Stimulated activated CD8-positive, alpha-beta memory T cell treated with anti-CD3 and anti-CD28 coated beads, Interleukin-12 subunit alpha, Interleukin-12 subunit beta, amount 100 ng/mL, for 1 hour (primary cell): ENCODE results near the gene RNASEH2A.
"Not testable (repeated sequence)": the region's sequence is repeated elsewhere in the genome, so short reads cannot be mapped to it uniquely, and the experiment has no call there.

Experiments used
- DNase-seq: peaks from one replicate; pipeline ENCODE4 v3.0.0-alpha.2; 2020; ENCODE audit warnings: low read depth

The RNASEH2A gene

DNA sequence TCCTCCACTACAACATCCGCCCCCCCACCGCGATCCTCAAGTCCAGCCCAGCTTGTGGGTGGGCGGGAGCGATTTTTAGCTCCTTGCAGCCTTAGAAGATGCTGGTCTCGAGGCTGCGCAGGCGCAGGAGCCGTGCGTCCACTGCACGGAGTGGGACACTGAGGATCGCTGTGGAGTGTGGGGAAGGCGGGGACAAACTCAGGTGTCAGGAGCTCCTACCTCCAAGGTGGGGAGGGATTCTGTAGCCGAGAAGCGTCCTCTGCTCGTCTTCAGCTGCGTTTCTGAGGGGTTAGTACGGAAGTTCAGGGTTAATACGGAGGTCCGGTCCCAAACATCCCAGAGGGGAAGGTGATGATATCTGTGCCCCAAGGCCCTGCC, 28.2 kb downstream of the RNASEH2A start, which contains the start of gene RTBDN:
Gene RTBDN (minus strand): TSS at position 14 of the 378 bp plus-strand sequence. CDS start 4,600 bp downstream, outside the sequence.
- DNase-seq = no peak

DNA sequence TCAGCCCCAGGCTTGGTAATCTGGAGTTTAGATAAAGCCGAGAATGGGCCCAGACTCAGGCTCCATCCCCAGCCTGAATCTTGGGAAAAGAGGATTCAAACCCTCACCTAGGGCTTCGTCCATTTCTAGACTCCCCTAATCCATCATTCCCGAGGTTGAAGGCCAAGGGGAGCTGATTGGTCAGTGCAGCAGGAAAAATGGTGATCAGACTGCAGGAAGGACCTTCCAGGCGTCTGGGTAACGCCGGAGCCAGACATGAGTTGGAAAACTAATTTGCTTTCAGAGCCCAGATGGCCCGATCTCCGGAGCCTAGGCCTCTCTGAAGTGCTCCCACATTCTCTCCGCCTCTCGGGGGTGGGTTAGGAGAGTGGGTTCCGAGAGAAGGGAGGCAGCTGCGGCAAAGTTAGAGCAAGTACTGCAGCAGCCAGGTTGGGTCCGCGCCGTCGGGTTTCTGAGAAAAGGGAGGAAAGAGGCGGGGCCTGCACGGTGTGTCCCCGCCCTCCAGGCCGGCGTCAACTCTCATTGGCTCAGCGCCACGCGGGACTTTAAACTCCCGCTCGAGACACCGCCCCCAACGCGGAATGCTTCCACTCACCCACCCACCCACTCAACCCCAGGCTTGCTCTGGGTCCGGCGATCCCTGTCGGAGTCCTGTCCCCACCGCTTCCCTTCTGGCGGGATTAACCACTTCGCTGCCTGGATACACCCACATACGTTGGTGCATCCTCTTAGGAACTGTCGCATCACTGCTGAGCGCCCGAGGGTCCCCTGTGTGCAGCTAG, 28.8 kb downstream of the RNASEH2A start:
- DNase-seq = no peak

DNA sequence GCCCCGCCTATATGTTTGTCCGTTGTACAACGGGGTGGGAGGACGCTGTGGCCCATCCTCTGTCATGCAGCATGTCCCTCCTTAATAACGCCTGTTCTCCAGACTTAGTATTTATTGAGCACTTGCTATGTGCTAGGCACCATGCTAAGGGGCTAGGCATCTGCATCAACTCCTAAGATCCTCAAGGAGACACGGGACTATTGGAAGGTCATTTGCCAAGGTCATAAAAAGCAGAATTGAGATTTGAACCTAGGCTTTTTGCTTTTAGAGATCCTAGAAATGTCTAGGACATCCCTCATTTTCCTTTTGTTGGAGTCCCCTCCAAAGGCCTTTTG, 30.1 kb downstream of the RNASEH2A start:
- no peak for DNase-seq

DNA sequence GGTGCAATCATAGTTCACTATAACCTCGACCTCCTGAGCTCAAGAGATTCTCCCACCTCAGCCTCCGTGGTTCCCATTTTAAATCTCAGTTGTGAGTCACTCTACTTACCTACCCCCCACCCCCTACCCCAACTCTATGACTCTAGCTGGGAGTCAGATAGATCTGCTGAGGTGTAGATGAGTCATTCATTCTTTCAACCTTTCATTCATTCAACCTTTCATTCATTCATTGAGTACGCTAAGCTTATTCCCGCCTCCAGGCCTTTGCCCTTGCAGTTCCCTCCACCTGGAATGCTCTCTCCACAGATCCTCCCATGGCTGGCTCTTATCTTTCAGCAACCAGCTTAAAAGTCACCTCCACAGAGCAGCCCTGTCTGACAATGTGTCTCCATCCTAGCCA, 30.8 kb downstream of the RNASEH2A start:
- no peak for DNase-seq

DNA sequence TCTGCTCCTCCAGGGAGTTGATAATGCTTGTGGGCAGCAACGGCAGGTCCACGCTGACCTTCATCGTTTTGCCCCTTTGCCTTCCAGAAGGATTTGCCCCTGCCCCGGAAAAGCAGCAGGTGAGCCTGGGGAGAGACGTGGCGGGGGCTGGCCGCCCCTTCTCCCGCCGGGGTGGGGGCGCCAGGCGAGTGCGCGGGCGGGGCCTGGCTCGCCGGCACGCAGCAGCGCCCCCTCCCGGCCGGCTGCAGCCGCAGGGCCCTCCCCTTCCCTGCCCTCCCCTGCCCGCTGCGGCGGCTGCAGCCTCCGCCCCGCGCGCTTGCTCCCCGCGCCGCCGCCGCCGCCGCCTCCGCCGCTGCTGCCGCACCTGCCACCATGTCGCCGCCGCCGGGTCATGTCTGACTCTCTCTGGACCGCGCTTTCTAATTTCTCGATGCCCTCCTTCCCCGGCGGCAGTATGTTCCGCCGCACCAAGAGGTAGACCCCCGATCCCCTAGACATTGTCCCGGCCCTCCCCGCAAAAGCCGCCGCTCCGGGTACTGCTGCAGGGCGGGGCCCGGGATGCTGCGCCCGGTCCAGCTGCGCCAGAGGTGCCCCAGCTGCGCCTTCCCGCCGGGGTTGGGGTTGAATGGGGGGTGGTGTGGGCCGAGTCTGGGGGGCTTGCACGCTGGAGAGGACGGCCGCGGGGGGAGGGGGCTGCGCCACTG, 31.9 kb downstream of the RNASEH2A start, which contains the start of gene MAST1:
Gene MAST1 (plus strand): TSS at position 334 of the 704 bp plus-strand sequence. CDS start 58 bp downstream, at position 392.
- no peak for DNase-seq

DNA sequence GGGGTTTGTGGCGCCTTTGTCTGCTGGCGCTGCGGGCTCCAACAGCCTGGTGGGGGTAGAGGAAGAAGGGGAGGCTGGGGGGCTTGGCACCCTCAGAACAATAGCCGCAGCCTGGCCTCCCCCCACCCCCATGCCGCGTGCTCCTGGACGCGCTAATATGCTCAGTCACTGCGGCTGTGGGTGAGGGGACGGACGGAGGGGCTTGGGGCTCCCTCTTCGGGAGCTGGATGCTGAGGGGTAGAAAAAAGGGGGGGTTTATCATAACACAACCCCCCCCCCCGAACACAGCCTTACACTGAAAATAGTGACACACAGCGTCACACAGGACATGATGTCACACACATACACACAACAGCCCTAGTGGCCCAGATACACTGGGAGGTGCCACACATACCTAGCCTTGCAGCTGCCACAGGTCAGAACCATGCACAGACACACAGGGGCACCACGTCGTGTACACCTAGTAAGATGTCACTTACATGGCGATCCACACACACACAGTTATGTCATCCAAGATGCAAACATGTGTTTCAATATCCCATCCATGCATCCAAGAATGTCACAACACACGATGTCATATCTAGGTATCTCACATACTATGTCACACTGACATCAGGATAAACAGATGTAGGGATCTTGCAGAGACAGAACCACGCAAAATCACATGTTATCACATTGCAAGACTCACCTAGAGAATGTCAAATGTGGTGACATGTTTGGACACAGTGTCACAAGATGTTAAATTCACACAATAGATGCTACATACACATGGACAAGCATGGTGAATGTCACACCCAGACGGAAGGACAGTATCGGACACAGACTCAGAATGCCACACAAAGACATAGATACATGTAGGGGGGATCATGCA, 32.7 kb downstream of the RNASEH2A start:
- DNase-seq = no peak

DNA sequence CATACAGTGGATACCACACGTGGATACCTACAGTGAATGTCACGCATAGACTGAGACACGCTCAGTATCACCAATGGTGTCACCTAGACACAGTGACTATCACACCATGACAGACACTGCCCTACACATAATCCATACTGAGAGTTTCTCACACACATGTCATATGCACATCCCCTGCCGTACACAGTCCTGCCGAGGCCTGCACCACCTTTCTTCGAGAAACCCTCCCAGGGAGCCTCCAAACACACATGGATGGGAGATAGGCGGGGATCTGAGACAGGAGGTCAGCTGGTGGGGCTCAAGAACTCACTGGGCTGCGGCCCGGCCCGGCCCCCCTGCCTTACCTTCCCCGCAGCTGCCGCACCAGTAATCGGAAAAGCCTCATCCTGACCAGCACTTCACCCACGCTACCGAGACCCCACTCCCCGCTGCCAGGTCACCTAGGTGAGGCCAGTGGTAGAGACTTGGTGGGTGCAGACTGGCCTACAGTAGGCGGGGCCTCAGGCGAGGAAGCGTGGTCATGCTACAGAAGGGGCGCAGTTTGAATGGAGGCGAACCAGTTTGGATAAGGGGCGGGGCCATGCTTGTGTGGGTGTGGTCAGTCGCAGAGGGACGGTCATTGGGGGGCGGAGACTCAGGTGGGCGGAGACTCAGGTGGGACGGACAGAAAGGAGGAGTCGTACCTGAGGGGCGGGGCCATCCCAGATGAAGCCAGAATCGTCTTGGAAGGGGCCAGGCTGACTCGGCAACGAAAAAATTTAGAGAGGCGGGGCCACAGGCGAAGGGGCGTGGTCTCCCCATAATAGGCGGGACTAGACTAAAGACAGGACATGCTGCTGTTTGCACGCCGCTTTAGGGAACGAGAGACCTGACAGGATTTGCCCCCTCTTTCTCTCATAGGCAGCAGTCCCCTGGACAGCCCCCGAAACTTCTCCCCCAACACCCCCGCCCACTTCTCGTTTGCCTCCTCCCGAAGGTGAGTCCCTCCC, 34.0 kb downstream of the RNASEH2A start:
- DNase-seq = no peak

DNA sequence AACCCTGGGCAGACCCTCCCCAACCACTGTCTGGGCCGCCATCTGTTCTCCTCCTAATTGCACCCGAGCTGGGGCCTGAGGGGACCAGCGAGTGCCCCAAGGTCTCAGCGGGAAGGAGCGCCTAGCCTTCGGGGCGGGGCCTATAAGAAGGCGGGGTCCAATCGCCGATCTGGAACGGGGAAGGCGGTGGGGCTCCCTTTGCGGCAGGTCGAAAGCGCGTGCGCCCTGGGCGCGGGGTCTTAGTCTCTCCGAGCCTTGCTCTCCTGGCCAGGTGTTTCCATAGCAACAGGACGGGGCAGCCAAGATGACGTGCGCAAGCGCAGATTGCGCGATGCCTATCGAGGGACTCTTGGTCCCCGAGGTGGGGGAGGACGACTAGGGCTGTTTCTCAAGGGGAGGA, 34.7 kb downstream of the RNASEH2A start:
- DNase-seq = no peak

DNA sequence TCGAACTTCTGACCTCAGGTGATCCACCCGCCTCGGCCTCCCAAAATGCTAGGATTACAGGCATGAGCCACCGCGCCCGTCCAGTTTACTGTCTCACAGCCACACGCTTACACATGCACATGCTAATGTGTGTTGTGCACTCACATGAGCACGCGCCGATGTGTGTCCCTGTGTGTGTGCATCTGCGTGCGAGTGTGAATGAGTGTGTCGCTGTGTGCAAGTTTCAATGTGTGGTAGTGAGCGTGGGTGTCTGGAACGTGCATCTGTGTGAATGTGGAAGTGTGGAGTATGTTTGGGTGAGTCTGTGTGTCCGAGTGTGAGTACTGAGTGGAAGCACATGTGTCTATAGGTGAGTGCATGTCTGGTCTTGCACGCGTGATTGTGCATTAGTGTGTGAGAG, 36.1 kb downstream of the RNASEH2A start:
- no peak for DNase-seq

DNA sequence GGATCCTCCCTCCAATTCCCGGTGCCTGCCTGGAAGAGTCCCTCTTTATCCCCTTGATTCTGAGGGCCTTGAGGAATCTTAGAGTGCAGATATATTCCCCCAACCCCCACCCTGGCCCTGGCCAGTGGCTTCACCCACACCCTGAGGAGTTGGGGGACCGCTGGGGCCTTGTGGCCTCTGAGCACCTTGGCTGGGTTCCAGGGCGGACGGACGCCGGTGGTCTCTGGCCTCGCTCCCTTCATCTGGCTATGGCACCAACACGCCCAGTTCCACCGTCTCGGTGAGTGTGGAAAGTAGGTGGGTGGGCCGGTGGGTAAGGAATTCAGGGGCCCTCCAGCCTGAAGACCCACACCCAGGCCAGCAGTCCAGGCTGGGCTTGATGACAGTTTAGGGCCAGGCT, 36.9 kb downstream of the RNASEH2A start:
- no peak for DNase-seq

DNA sequence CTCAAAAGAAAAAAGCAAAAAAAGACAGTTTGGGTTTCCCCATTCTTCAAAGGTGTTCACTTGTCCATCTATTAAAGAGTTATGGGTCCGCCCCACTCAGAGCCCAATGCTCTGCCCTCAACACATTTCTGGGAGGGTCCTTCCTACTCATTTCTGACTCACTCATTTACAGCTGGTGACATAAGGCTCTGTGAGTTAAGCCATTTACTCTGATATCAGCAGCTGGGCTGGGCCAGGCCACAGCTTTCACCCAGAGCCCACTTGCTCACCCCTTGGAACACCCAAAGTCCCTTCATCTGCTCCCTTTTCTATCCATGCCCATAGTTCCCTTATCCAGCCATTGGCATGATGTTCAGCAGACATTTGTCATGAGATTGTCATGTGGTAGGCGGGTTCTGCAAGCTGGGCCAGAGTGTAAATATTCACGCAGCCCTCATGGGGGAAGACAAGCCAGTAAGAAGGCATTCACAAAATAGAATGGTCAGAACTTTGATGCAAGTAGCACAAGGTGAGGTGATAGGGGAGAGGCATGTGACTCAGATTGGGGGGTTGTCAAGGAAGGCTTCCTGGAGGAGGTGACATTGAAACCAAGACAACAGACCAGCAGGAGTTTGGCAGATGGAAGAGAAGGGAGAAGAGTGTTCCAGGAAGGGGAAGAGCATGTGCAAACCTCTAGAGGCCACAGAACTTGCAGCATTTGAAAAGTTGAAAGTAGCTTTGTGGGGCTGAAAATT, 37.8 kb downstream of the RNASEH2A start:
- no peak for DNase-seq

DNA sequence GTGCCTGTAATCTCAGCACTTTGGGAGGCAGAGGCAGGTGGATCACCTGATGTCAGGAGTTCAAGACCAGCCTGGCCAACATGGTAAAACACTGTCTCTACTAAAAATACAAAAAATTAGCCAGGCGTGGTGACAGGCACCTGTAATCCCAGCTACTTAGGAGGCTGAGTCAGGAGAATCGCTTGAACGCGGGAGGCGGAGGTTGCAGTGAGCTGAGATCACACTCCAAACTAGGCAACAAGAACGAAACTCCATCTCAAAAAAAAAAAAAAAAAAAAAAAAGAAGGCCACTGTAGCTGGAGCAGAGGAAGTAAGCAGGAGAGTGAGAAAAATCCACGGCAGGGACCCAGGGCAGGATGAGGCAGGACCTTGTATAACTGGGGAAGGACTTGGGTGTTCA, 40.2 kb downstream of the RNASEH2A start:
- DNase-seq = not testable (repeated sequence)

DNA sequence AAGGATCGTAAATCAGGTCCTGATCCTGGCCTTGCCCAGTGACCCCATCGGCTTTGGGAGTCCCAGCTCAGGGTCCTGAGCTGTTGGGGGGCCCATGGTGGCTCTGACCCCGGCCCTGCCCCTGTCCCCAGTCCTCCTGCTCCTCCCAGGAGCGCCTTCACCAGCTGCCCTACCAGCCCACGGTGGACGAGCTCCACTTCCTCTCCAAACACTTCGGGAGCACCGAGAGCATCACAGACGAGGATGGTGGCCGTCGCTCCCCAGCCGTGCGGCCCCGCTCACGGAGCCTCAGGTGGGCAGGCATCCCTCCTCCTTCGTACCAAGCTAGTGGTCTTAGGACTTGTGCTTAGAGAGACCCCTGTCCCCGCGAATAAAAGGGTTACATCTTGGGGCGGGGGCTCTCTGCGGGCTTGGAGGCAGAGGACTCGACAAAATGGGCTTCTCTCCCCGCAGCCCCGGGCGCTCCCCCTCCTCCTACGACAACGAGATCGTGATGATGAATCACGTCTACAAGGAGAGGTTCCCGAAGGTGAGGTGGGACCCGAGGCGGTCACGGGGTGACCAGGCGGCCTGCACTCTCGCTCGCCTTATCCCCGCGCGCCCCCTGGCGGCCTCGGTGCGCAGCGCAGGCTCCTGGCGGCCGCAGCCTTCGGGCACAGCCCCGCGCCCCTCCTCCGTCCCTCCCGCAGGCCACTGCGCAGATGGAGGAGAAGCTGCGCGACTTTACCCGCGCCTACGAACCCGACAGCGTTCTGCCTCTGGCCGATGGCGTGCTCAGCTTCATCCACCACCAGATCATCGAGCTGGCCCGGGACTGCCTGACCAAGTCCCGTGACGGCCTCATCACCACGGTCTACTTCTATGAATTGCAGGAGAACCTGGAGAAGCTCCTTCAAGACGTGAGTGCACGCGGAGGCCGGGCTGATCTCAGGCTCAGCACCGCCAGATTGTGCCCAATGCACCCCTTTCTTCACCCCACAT, 41.1 kb downstream of the RNASEH2A start:
- DNase-seq = peak; percentile 71

DNA sequence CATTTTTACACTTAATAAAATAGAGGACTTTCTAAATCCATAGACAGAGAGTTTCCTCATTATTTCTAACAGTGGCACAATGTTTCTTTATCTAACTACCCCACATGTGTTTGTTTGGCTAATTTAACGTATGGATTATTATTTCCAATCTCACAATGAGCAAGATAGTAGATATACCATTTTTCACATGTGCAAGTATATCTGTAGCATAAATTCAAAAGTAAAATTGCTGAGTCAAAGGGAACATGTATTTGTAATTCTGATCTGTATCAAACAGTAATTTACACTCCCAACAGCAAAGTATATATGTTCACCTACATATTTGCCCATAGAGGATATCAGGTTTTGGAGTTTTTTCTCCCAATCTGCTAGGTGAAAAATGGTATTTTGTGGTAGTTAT, 50.3 kb downstream of the RNASEH2A start:
- no peak for DNase-seq

DNA sequence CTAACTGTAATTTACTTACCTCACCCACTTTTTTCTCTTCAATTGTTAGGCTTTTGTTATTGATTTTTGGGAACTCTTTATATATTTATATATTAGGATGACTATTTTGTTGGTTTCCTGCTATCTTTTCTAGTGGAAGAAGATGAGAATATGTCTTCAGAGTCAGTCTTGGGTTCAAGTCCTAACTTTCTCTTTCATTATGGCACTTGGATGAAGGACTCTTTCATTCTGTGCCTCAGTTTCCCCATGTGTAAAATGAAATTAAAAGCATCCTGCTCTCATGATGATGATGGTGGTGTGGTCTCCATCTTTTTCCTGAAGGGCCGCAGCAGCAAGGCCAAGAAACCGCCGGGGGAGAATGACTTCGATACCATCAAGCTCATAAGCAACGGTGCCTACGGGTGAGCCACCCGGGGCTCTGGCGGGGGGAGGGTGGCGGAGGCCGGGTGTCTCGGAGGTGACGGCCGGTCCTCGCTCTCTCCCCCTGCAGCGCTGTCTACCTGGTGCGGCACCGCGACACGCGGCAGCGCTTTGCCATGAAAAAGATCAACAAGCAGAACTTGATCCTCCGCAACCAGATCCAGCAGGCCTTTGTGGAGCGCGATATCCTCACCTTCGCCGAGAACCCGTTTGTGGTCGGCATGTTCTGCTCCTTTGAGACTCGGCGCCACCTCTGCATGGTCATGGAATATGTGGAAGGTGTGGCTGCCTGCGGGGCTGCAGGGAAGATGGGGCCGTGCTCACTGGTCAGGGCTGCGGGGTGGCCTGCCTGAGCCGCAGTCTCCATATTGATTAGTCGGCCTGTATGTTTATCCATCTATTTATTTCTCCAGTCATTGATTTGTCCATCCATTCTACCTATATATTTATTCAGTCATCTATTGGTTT, 51.9 kb downstream of the RNASEH2A start:
- no peak for DNase-seq

DNA sequence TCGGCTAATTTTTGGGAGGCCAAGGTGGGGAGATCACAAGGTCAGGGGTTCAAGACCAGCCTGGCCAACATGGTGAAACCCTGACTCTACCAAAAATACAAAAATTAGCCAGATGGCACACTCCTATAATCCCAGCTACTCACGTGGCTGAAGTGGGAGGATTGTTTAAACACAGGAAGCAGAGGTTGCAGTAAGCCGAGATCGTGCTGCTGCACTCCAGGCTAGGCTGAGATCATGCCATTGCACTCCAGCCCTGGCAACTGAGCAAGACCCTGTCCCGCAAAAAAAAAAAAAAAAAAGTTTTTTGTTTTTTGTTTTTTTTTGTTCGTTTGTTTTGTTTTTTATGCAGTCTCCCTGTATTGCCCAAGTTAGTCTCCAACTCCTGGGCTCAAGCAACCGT, 53.2 kb downstream of the RNASEH2A start:
- DNase-seq = no peak
